ENCODE results near the gene GHRHR.

The GHRHR gene

DNA sequence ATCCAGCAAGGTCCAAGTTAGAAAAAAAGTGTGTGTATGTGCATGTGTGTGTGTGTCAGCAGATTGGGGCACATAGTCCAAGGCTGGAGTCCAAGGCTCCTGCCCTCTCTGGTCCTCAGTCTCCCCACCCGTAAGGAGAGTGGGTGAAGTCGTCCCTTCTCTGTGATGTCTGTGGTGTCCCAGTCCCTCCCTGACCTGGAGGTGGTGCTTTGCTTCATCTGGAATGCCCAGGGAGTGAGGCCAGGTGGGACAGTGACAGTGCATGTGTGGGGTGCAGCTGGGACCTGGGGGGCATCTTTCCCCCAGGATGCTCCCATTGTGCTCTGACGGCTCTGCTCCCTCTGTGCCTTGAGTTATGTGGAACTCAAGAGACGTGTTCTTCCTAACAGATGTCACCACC, 34.1 kb upstream of the GHRHR start:
- DNase-seq: no peak

DNA sequence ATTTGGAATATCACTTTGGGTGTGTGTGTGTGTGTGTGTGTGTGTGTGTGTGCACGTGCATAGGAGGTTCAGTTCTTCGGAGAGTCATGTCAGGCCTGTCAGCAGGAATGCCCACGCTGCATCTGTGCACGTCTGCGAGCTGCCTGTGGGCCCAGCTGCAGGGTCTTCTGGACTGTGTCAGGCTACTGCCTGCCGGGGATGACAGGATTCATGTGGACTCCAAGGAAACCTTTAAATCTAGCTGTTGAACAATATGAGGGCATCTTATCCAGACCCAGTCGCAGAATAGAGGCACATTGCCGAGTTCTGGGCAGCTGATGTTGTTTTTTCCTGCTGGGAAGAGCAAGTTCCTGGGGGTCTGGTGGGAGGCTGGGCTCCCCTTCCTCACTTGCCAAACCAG, 33.1 kb upstream of the GHRHR start:
- no peak for DNase-seq

DNA sequence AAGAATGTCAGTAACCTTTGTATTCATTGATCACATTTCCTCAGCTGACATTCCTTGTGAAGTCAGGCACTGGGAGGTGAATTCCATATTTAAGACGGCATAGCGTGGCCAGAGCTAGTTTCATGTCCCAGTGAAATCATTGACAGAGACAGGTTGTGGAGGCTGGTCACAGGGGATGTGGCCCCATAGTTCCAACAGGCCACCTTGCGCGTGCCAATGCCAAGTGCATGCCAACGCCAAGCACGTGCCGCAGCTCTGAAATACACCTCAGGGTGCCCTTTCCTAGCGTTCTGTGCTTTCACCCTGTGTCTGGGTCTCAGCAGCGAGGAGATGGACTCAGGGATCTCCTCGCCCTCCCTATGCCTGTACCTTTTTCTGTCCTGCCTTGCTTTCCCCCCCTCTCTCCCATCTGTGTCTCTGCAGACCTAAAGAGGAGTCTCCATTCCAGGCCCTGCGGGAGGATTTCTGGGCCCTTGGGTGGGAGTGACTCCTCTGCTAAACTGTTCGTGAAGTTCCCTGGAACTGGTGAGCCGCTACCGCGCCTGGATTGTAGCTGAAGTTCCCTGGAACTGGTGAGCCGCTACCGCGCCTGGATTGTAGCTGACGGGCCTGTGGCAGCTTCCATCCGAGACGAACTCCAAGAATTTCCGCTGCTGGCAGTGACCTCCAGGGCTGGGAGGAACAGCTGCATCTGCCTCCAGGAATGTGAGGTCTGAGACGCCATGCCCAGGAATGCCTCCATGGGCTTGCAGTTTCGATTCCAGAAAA, 32.4 kb upstream of the GHRHR start:
- DNase-seq: no peak

DNA sequence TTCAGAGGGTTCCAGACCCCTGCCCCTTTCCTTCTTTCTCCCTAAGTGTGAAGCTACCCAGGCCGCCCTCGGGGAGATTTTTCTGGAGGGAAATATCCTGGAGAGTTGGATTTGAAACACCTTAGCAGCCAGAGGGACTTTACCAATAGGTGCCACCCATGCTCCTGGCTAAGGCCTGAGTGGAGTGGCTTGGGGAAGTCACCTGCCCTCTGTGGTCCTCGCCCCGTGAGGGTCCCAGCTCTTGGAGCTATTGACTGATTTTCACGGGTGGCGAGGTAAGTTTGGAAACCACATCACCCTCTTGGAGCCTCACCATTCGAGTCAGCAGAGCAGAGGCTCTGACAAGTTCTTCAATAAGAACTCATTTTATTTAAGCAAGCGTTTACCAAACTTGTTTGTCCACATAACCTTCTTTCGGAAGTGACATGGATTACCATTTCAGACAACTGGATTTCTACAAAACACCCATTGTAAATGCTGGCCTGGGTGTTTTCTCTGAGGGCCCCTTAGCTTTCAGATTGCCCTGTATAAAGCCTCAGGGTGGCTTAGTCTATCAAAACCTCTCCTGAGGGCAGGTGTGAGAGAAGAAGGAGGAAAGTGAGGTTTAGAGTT, 31.7 kb upstream of the GHRHR start:
- no peak for DNase-seq

DNA sequence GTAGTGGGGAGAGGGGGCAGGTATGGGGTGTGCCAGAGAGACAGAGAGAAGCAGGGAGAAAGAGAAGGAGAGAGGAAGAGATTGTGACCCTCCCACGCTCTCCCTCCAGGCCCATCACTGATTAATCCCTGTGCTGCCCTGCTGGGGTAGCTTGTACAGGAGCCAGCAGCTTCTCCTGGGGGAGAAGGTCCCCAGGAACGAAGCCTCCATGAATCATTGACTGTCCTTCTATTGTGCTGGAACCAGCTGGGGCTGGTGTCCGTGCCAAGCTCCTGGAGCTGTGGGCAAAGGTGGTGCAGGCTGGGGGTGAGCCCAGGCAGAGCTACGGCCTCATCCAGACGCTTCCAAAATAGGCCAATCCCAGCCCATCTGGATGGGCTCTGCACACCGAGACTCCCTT, 31.2 kb upstream of the GHRHR start:
- DNase-seq: no peak

DNA sequence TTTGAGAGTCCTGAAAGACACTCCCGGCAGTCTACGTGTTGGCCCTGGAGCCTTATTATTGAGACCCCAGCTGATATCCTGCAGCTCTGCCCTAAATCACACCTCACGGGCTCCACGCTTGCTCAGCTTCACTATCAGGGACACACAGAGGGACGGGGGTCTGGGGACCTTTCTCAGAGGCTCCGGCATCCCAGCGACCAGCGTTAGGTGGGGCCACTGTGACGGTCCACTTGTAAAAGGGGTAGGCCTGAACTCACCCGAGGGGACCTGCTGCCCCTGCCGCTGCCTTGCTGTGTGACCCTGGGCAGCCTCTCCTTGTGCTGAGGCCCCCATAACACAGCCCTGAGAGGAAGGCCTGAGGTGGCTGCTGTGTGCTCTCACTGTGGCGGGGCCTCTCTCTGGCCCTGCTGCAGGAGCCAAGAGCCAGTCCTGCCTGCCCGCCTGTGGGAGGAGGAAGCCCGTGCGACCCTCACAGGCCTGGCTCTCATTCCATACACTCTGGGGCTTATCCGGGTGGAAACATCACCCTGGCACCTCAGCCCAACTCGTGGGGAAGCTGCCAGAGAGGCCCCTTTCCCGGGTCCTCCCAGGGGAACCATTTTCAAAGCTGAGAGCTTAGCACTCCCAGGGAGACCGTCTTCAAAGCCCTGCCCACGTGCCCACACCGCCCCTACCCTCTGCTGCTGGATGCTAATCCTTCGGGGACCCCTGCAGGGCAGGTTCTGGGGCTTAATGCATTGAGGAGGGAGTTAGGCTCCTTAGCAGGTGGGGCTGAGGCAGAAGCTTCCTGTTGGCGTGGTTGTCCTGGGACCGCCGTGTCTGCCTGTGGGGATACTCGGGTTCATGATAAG, 30.4 kb upstream of the GHRHR start:
- no peak for DNase-seq

DNA sequence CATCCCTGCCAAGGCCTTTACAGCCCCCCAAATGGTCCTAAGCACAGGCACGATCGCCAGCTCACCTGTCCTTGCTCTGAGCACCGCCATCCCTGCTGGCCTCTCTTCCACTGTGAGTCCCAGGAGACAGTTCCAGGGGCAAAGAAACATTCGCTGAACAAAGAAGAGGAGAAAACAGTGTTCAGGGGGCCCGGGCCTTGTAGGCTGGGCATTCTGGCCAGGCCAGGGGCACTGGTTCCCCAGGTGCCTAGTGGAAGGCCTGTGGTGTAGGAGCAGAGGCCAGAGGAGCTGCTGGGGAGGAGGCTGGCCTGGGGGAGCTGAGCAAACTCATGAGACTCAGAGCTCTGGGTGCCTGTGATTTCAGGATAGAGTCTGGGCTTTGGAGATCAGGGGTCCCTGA, 29.5 kb upstream of the GHRHR start:
- no peak for DNase-seq

DNA sequence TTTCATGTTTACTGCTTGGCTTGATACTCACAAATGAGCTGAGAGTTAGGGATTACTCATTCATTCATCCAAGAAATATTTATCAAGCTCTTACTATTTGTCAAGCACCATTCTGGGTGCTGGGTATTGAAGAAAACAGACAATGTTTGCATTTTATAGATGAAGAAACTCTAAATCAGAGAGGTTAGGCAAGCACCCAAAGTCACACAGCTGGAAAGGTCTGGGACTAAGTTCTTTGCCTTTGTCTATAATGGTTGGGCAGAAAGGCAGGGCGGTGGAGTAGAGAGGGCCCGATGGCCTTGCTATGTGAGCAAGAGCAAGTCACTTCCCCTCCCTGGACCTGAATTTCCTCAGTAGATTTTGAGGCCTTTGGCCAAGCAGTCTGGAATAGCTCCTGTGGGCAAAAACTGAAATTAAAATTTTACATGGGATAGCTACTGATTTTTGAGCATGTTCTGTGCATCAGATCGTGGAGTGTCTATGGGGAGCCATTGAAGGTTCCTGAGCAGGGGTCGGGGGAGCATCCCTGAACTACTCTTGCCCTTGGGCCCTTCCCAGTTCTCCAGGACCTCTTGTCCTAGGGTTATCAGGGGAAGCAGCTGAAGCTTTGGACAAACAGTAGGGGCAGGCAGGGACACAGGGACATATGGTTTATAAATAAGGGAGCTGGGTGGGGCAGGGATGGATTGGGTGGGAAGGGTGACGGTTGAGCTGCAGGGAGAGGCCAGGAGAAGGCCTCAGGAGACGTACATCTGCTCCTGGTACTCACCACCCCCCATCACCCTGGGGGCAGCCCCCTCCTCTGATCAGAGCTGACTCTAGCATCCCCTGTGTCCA, 28.8 kb upstream of the GHRHR start:
- DNase-seq: no peak

DNA sequence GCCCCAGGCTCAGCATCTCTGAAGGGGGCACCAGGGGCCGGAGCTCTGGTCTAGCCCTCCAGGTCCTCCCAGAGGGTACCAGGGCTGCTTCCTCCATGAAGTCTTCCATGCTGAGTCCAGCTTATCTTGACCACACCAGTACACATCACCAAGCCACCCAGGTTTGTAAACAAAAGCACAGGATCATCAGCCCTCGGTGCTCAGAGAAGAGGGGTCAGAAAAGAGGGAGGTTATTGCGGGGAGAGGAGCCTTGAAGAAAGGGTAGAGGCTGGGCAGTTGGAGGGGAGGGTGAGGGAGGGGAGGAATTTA, 28.2 kb upstream of the GHRHR start:
- no peak for DNase-seq

DNA sequence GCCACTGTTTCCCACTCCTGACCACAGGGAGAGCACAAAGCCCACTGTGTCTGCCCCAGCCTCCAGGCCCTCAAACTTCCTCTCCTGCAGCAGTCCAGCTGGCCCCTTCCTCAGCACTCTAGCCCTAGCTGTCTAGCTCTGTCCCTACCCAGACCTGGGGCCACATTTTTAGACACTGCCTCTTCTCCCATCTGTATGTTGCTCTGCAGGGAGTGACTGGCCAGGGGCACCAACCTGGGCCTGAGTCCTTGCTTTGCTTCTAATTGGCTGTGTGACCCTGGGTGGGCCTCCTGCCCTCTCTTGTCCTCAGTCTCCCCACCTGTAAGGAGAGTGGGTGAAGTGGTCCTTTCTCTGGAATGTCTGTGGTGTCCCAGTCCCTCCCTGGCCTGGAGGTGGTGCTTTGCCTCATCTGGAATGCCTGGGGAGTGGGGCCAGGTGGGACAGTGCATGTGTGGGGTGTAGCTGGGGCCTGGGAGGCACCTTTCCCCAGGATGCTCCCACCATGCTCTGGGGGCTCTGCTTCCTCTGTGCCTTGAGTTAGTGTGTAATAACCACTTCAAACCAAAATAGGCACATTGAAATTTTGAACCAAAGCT, 27.0 kb upstream of the GHRHR start:
- DNase-seq: no peak

DNA sequence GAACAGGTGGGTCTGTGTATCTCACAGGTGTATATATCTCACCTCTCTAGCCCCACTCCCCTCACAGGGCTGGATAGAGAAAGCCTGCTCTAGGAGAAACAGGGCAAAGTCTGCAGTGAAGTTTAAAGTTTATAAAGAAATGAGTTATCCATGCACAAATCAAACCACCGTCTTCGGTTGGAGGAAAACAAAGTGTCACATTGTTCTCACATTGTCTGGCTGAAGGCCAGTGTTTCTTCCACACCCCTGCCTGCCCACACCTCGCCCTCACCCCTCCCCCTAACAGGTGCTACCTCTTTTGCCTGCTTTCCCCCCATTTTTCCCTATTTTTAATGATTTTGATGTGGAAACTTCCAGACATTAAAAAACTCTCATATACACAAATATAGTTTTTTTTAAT, 26.3 kb upstream of the GHRHR start:
- no peak for DNase-seq

DNA sequence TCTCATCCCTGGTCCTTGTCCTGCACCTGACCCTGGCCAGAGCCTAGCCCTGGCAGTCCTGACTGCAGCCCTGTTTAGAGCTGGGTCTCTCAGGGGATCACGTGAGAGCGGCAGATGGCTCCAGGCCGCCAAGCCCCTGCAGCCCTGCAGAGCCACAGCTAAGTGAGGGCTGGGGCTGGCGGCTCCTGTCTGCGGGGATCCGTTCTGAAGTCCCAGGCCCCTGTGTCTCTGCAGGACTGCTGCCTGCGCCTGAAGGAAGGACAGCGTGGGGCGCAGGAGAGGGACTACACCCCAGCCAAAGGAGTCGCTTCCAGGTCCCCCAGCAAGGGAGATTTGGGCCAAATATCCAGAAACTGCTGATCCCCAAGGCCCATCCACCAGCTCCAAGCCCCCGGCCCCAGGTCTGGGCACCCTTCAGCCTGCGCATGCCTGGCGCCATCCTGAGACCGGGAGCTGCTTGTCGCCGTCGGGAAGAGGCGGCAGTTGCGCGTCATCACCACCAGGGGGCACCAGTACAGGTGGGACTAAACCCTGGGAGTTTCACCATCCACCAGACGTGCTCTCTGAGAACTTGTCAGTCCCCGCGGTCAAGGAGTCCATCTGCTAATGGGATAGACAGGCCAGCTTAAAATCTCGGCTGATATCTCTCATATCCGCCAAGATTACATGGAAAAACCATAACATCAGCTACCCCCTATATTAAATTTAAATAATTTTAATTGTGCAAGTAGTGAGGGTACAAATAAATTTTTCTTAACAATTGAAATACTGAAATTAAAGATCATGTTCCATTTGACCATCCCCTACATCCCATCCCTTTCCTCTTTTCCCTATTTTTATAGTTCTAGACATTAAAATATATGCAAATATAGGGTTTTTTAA, 25.1 kb upstream of the GHRHR start:
- DNase-seq: peak; percentile 76

DNA sequence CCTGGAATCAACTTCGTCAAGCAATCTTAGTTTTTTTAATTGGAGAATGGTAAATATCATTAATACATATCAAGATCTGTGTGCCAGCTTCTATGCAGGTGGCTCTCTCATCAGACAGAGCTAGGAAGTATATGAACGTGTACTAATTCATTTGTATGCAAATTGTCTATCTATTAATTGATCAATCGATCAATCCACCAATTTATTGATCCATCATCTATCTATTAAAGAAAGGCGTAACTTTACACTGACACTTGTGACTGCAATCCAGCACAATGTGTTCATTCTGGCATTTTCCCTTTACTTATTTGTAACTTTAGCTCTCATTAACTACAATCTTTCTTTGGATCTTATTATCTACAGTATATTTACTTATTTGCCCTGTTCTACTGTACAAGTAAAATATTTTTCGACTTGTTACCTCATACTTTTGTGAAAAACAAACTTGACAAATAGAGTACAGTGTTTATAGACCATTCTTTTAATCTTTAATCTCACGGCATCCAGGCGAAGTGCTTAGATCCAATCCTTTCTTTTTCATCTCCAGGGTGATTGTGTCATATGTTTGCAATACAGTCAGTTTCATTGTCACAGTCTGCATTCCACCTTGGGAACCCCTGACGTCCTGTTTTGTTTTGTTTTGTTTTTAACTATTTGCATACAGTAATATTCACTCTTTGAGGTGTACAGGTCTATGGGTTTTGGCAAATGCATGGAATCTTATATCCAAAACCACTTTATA, 22.0 kb upstream of the GHRHR start:
- no peak for DNase-seq

DNA sequence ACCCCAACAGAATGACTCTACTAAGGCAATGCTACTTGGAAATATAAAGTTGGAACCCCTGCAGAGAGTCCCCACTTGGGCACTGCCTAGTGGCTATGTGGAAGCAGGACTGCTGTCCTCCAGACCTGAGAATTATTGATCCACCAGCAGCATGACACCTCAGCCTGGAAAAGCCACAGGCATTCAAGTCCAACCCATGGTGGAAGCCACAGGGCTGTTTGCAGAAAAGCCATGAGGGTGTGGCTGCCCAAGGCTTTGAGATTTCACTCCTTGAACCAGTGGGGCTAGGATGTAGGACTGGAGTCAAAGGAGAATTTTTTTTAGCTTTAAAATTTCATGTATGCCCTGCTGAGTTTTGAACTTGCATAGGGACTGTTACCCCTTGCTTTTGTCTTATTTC, 13.6 kb upstream of the GHRHR start:
- DNase-seq: no peak

DNA sequence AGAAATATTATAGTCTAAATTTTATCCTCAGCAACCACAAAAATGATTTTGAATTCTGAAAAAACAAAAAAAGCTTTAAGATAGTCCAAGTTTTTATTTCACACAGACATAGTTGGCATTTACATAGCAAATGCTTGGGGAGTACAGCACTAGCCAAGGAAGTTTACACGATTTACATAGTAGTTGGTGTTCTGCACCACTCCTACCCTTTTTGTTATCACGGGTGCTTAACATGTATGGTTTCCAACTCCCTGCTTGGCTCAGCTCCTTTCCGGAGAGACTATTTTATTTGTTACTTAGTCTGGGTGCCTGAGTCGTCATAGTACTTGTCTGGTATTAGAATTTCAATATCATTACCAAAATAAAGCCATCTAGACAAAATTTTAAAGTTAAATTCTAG, 8.8 kb upstream of the GHRHR start:
- DNase-seq: no peak

DNA sequence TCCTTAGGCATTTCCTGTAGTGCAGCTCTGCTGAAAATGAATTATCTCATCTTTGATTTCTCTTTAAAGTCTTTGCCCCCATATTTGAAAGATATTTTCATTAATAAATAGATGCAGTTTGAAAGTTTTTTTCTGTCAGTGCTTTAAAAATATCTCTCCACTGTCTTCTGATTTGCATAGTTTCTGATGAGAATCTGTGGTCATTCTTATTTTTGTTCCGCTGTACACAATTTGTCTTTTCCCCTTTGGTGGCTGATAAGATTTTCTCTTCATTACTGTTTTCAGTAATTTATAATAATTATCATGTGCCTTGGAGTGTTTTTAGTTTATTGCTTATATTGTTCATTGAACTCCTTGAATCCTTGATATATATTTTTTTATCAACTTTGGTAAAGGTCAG, 7.0 kb upstream of the GHRHR start:
- no peak for DNase-seq

DNA sequence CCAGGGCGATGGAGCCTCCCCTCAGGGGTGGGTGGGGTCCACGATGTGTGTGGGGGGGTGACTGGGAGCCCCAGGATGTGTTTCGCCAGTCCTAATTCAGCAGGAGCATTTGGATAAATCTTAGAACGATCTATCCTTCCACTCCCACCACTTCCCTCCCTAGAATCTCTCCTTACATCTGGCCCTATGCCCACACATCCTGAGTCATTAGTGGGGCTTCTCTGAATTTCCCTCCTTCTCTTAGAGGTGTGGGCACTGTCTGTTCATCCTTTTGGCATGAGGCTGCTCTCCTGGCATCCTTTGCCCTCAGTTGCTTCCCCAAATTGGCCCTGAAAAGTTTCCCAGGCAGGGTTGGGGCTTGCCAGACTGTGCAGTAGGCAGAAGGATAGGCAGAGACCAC, 1.6 kb downstream of the GHRHR start:
- no peak for DNase-seq

DNA sequence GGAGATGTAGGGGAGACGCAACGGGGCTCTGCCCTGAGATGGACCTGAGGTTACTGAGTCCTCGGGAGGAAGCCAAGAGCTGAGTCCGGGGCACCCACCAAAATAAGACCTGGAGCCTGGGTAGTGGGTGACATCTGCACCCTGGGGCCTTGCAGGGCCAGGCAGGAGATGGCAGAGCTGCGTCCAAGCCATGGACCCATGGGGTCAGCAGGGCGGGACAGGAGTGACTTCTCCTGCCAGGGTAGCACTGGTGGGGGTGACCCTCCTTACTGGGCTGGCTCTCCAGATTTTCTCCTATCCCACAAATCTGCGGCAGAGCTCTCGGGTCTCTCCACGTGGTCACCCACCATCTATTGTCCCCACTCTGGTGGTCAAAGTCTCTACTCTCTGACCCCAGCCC, 2.1 kb downstream of the GHRHR start:
- DNase-seq: no peak

DNA sequence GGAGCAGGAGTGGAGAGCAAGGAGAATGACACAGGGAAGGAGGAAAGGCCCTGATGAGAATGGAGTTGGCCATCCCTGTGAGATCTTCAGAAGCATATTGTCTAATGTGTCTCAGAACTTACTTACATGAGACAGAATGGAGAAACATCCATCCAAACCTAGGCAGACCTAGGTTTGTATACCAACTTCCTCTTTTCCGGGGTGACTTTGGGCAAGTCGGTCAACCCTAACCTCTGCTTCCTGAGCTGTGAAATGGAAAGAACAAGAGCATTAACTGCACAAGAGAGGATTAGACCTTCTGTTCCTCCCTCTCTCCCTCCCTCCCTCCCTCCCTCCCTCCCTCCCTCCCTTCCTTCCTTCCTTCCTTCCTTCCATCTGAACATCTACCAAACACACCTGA, 4.5 kb downstream of the GHRHR start:
- DNase-seq: peak; percentile 2

DNA sequence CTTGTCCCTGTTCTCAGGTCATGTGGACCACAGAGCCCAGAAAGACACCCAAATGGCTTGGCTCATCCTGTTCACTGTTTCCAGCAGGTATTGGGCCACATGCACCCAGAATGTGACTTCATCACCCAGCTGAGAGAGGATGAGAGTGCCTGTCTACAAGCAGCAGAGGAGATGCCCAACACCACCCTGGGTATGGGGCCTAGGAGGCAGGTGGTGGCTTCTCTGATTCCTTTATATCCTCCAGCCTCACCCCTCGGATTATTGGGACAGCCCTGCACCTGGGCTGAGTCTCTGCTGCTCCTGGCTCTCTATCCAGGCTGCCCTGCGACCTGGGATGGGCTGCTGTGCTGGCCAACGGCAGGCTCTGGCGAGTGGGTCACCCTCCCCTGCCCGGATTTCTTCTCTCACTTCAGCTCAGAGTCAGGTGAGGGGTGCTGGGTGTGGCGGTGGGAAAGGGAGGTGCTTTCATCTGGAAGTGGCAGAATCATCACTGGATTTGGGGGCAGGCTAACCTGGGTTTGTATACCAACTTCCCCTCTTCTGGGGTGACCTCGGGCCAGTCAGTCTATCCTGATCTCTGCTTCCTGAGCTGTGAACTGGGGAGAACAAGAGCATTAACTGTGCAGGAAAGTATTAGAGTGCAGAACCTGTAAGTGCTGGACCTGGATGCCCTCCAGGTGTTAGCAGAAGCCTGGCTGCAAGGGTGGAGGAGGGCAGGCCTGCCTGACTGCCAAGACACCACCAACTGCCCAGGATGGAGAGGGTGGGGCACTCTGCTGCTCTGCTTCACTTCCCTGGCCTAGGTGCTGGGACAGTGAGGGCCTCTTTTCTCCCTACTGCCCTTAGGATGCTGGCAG, 5.2 kb downstream of the GHRHR start:
- no peak for DNase-seq
